WERI-Rb-1 (cell line): ENCODE data around the gene CYP11A1.
A peak's percentile ranks its signal among the peaks of the same experiment; 100 is the strongest.

Experiments
- DNase-seq: peaks from one replicate; pipeline ENCODE4 v3.0.0-alpha.2; 2020
- H3K27ac ChIP-seq: fragments of 250-450 bp; sonication (Bioruptor Pico); 2 replicates; pipeline ENCODE4 v1.5.1; 2020; ENCODE audit warnings: mild to moderate bottlenecking, moderate library complexity
- H3K27me3 ChIP-seq: fragments of 250-450 bp; sonication (Bioruptor Pico); 2 replicates; pipeline ENCODE4 v1.5.1; 2021; ENCODE audit warnings: mild to moderate bottlenecking, low read depth, moderate library complexity; ENCODE audit not compliant: insufficient read depth, severe bottlenecking
- H3K36me3 ChIP-seq: fragments of 250-450 bp; sonication (Bioruptor Pico); 2 replicates; pipeline ENCODE4 v1.5.1; 2020; ENCODE audit warnings: mild to moderate bottlenecking, moderate library complexity
- H3K4me3 ChIP-seq: 2 replicates; pipeline ENCODE4 v1.5.1; 2011; ENCODE audit warnings: low read depth, mild to moderate bottlenecking, control low read depth, low read length
- H3K9me3 ChIP-seq: fragments of 250-450 bp; sonication (Bioruptor Pico); 2 replicates; pipeline ENCODE4 v1.5.1; 2021; ENCODE audit warnings: mild to moderate bottlenecking, moderate library complexity; ENCODE audit not compliant: severe bottlenecking
- CTCF ChIP-seq: IDR thresholded peaks from 2 replicates; pipeline ENCODE4 v1.5.1; 2011; ENCODE audit warnings: low read depth, mild to moderate bottlenecking, control low read depth, inconsistent platforms, low read length

CYP11A1 gene

GRCh38 chr15:74384566-74384880, 17.1 kb upstream of the CYP11A1 start:
- Histone ChIP-seq H3K27me3 (no peaks in the 10 kb centered on the region), H3K4me3 (no peak overlapping the region), H3K9me3 (no peaks in the 10 kb centered on the region), H3K36me3 (no peaks in the 10 kb centered on the region), H3K27ac (no peak overlapping the region)
- TF ChIP-seq CTCF = no peak
- DNase-seq = no peak

- no peak overlapping the region for H3K4me3 ChIP-seq
- H3K36me3 ChIP-seq = no peaks in the 10 kb centered on the region
- DNase-seq = no peak
- H3K27me3 ChIP-seq = no peaks in the 10 kb centered on the region
- peak; percentile 20; the same call in 1 of the 2 replicates for TF ChIP-seq CTCF
- no peaks in the 10 kb centered on the region for H3K9me3 ChIP-seq
- no peak overlapping the region for H3K27ac ChIP-seq
Measured at GRCh38 chr15:74383695-74384565, 16.5 kb upstream of the CYP11A1 start.

GRCh38 chr15:74383286-74383685, 15.8 kb upstream of the CYP11A1 start:
- no peaks in the 10 kb centered on the region for H3K9me3 ChIP-seq
- no peaks in the 10 kb centered on the region for H3K36me3 ChIP-seq
- no peak overlapping the region for H3K27ac ChIP-seq
- no peak overlapping the region for H3K4me3 ChIP-seq
- H3K27me3 ChIP-seq = no peaks in the 10 kb centered on the region
- no peak for TF ChIP-seq CTCF
- DNase-seq = no peak

GRCh38 chr15:74382004-74382816, 14.8 kb upstream of the CYP11A1 start:
- DNase-seq = peak; percentile 87
- peak overlapping the region; percentile 12 for H3K27ac ChIP-seq
- no peaks in the 10 kb centered on the region for H3K27me3 ChIP-seq
- H3K36me3 ChIP-seq = no peaks in the 10 kb centered on the region
- H3K4me3 ChIP-seq = no peak overlapping the region
- no peaks in the 10 kb centered on the region for H3K9me3 ChIP-seq
- peak; percentile 93 for TF ChIP-seq CTCF

- Histone ChIP-seq H3K27ac (no peak overlapping the region), H3K36me3 (no peaks in the 10 kb centered on the region), H3K27me3 (no peaks in the 10 kb centered on the region), H3K9me3 (no peaks in the 10 kb centered on the region), H3K4me3 (no peak overlapping the region)
- DNase-seq = no peak
- no peak for TF ChIP-seq CTCF
Measured at GRCh38 chr15:74381481-74381880, 14.0 kb upstream of the CYP11A1 start.
